ENCODE data around the gene CCNL2. TPM values are rescaled to one million over a fixed set of nuclear protein-coding genes. Genes with fewer than 3 reads are reported as not detected.
A peak's percentile ranks its signal among the peaks of the same experiment; 100 is the strongest.

CCNL2 gene
- total RNA-seq, 6 experiments from 2014 or later, result 80.8 to 127 (median 101) TPM

- Histone ChIP-seq H3K9me3 (no peaks in the 10 kb centered on the region), H3K4me3 (no peak overlapping the region), H3K4me1 (peaks cover 0 to 88% (median 38%) of the 10 kb centered on the region in 4 donors), H3K27ac (peak overlapping the region; percentile 53 to 84 (median 69)), H3K36me3 (no peaks in the 10 kb centered on the region), H3K27me3 (no peaks in the 10 kb centered on the region)
- TF ChIP-seq, protein P1, sequence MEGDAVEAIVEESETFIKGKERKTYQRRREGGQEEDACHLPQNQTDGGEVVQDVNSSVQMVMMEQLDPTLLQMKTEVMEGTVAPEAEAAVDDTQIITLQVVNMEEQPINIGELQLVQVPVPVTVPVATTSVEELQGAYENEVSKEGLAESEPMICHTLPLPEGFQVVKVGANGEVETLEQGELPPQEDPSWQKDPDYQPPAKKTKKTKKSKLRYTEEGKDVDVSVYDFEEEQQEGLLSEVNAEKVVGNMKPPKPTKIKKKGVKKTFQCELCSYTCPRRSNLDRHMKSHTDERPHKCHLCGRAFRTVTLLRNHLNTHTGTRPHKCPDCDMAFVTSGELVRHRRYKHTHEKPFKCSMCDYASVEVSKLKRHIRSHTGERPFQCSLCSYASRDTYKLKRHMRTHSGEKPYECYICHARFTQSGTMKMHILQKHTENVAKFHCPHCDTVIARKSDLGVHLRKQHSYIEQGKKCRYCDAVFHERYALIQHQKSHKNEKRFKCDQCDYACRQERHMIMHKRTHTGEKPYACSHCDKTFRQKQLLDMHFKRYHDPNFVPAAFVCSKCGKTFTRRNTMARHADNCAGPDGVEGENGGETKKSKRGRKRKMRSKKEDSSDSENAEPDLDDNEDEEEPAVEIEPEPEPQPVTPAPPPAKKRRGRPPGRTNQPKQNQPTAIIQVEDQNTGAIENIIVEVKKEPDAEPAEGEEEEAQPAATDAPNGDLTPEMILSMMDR (IDR thresholded peaks at IDR 0.05), result no peak
- TF ChIP-seq POLR2A (IDR thresholded peaks at IDR 0.05), result no peak
- WGBS (ENCODE audit: insufficient coverage, low coverage, low lambda C conversion rate, missing lambda C conversion rate), result 93% methylated on average over 2 of the region's 4 CpGs
- no peak for ATAC-seq
- DNase-seq, result no peak
- intact Hi-C loops (cut with DNase I), result no loop called here
Measured at GRCh38 chr1:1434824-1435105, 35.6 kb upstream of the CCNL2 start.

- WGBS (ENCODE audit: insufficient coverage, low coverage, low lambda C conversion rate, missing lambda C conversion rate), result 12% methylated on average over 3 of the region's 32 CpGs
- no peaks in the 10 kb centered on the region for H3K9me3 ChIP-seq
- H3K4me3 ChIP-seq, result peak overlapping the region in 1 of 3 donors; percentile 27
- no peak for ATAC-seq
- peaks cover 0 to 89% (median 40%) of the 10 kb centered on the region in 4 donors for H3K4me1 ChIP-seq
- H3K36me3 ChIP-seq, result no peaks in the 10 kb centered on the region
- intact Hi-C loops (cut with DNase I), result no loop called here
- H3K27ac ChIP-seq, result peak overlapping the region; percentile 53 to 84 (median 69)
- DNase-seq, result peak in 1 of 3 donors; percentile 64
- TF ChIP-seq POLR2A (IDR thresholded peaks at IDR 0.05), result no peak
- TF ChIP-seq, protein P1 (IDR thresholded peaks at IDR 0.05), result no peak
- no peaks in the 10 kb centered on the region for H3K27me3 ChIP-seq
Measured at GRCh38 chr1:1434131-1434823, 35.1 kb upstream of the CCNL2 start.

- peak overlapping the region in 2 of 3 donors; percentile 27 to 53 for H3K4me3 ChIP-seq
Measured at GRCh38 chr1:1433804-1434130, 34.6 kb upstream of the CCNL2 start.

GRCh38 chr1:1432951-1433803 lies 34.0 kb upstream of the CCNL2 start:
- H3K9me3 ChIP-seq, result no peaks in the 10 kb centered on the region
- intact Hi-C loops (cut with DNase I), result no loop called here
- DNase-seq (peak; percentile 96 to 97 (median 97)), ATAC-seq (peak; percentile 56 to 71 (median 67))
- H3K27me3 ChIP-seq, result no peaks in the 10 kb centered on the region
- peak overlapping the region; percentile 53 to 84 (median 69) for H3K27ac ChIP-seq
- 5% methylated on average over 4 of the region's 34 CpGs for WGBS (ENCODE audit: insufficient coverage, low coverage, low lambda C conversion rate, missing lambda C conversion rate)
- no peaks in the 10 kb centered on the region for H3K36me3 ChIP-seq
- peak overlapping the region; percentile 35 to 56 (median 53) for H3K4me3 ChIP-seq
- TF ChIP-seq POLR2A (IDR thresholded peaks at IDR 0.05), result peak; percentile 74
- TF ChIP-seq, protein P1 (IDR thresholded peaks at IDR 0.05), result no peak
- H3K4me1 ChIP-seq, result peaks cover 0 to 79% (median 37%) of the 10 kb centered on the region in 4 donors

More at GRCh38 chr1:1433804-1434130, 34.6 kb upstream of the CCNL2 start:
- no peaks in the 10 kb centered on the region for H3K36me3 ChIP-seq
- H3K27ac ChIP-seq, result peak overlapping the region; percentile 53 to 84 (median 69)
- no CpG with 5 or more reads among the region's 12 CpGs for WGBS (ENCODE audit: insufficient coverage, low coverage, low lambda C conversion rate, missing lambda C conversion rate)
- ATAC-seq, result no peak
- no peaks in the 10 kb centered on the region for H3K27me3 ChIP-seq
- H3K4me1 ChIP-seq, result peaks cover 0 to 85% (median 40%) of the 10 kb centered on the region in 4 donors
- intact Hi-C loops (cut with DNase I), result no loop called here
- peak in 2 of 3 donors; percentile 50 to 62 for DNase-seq
- TF ChIP-seq, protein P1 (IDR thresholded peaks at IDR 0.05), result no peak
- TF ChIP-seq POLR2A (IDR thresholded peaks at IDR 0.05), result no peak
- H3K9me3 ChIP-seq, result no peaks in the 10 kb centered on the region

Data from right lobe of liver (tissue), 6 donors.